Mononuclear cell (primary cell): ENCODE data around the gene SRPK2. TPM values are rescaled to one million over a fixed set of nuclear protein-coding genes. Genes with fewer than 3 reads are reported as not detected.

Experiments used
- H3K27me3 ChIP-seq: 2 replicates; pipeline ENCODE4 v1.6.0; 2011; ENCODE audit warnings: low read length, control low read depth; ENCODE audit not compliant: insufficient read depth
- H3K4me1 ChIP-seq: 2 replicates; pipeline ENCODE4 v1.5.1; 2011; ENCODE audit warnings: mild to moderate bottlenecking, low read length, control low read depth; ENCODE audit not compliant: insufficient read depth
- H3K4me3 ChIP-seq: 2 replicates; pipeline ENCODE4 v1.5.1; 2011; ENCODE audit warnings: mild to moderate bottlenecking, low read length, moderate library complexity
- H3K9me3 ChIP-seq: 2 replicates; pipeline ENCODE4 v1.5.1; 2011; ENCODE audit warnings: low read depth, mild to moderate bottlenecking, control low read depth, low read length
- total RNA-seq: library from RNA; depleted of rRNA; stranded (reverse); fragments of >200 nt; gene quantifications from one replicate; pipeline ENCODE4 v1.2.3, GENCODE V29; 2012

Gene SRPK2
- total RNA-seq, 1 donor: 41.9 TPM

DNA sequence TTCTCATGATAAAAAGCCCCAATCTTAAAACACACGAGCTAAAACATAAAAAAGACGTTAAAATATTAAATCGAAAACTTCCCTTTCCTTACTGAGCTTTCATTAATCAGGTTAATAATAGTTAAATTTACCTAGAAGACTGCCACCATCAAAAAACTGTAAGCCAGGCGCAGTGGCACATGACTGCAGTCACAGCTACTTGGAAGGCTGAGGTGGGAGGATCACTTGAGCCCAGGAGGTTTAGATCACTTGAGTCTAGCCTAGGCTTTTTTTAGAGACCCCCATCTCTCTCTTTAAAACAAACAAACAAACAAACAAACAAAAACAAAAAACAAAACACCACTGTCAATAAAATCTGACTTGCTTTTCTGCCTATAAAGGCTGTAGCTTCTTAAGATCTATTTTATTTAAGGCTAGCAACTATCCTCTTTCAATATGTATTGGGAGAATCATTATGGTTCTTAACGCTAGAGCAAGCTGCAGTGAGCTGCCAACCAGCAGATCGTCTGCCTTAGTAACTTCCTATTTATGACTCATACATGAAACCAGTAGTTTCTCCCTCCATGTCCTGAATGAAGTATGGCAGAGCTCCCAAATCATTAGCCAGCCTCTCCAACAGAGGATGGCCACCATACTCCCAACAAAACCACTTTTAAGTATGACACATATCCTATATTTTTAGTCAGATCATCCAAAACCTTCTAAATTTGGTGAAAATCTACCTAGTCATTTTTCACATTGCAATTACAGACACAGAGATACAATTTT is 163.7 kb downstream of the SRPK2 start:
- Histone ChIP-seq H3K4me3 (no peak overlapping the region), H3K9me3 (no peaks in the 10 kb centered on the region), H3K27me3 (no peaks in the 10 kb centered on the region)

DNA sequence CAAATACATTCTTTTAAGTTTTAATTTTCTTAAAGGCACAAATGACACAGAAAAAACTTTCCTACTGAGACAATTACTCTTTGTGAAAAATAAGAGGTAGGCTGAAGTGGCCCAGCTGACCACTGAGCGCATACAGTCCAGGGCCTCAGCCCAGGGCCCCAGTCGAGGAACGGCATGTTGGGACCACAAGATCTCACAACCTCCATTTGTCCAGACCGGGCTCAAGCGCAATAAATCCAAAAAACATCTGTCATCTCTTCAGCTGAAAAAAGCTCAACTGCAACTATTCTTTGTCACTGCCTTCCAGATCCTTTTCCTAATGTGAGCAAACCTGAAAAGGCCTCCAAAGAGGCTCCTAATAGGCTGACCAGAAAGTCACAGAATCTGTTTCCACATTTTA is 165.8 kb downstream of the SRPK2 start:
- Histone ChIP-seq H3K4me1 (peaks cover 13% of the 10 kb centered on the region), H3K27me3 (no peaks in the 10 kb centered on the region), H3K9me3 (no peaks in the 10 kb centered on the region), H3K4me3 (no peak overlapping the region)

More for the DNA sequence above, 163.7 kb downstream of the SRPK2 start:
- peaks cover 13% of the 10 kb centered on the region for H3K4me1 ChIP-seq

DNA sequence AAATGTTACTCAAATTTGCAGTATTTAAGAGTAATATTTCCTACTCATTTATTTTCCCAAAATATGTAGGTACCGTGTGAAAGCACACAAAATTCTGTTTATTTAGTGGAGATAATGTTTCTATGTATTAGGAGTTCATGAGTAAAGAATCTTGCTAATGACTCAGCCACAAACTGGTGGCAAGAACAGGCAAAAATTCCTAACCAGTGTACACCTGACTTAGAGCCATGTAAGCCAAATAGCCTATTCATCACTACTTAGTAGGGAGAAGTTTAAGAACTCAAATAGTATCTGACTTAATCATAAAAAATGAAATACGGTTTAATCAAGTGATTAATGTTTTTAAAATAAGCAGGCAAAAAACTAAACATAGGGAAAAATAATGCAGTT is 169.0 kb downstream of the SRPK2 start:
- peaks cover 15% of the 10 kb centered on the region for H3K4me1 ChIP-seq

DNA sequence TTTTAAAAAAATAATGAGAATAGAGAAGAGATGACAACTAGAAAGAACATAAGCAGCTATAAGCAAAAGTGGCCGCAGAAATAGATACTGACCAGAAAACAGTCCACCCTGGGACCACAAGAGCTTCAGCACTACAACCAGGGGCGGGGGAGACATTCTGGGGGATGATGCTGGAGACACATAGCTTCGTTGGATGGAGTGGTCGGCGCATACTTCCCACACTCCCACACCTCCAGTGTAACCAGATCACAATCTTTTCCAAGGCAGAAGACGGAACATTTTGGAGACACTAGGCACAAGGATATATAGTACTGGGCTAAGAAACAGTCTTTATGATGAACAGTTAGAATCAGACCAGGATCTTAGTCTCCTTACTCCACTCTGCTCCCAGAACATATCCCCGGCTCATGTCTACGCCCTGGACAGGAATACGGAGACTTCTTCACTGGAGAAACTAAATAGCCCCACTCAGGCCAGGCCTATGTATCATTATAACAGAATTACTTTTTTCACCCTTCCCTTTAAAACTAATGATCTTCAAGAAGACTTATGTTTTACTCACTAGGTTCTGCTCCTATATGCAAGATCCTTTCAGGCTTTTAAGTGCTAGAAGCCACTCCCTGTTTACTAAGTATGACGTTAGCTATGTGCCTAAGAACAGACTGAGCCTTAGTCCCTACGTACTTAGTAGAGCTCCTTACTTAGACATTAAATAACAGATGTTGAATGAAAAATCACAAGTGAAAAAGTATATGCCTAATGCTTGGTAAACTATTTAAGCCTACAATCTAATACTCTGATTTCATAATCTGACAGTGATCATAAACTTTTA is 169.6 kb downstream of the SRPK2 start:
- Histone ChIP-seq H3K4me1 (peaks cover 20% of the 10 kb centered on the region), H3K4me3 (no peak overlapping the region), H3K9me3 (no peaks in the 10 kb centered on the region), H3K27me3 (no peaks in the 10 kb centered on the region)

More for the DNA sequence above, 169.0 kb downstream of the SRPK2 start:
- no peak overlapping the region for H3K4me3 ChIP-seq
- H3K9me3 ChIP-seq: no peaks in the 10 kb centered on the region
- no peaks in the 10 kb centered on the region for H3K27me3 ChIP-seq

DNA sequence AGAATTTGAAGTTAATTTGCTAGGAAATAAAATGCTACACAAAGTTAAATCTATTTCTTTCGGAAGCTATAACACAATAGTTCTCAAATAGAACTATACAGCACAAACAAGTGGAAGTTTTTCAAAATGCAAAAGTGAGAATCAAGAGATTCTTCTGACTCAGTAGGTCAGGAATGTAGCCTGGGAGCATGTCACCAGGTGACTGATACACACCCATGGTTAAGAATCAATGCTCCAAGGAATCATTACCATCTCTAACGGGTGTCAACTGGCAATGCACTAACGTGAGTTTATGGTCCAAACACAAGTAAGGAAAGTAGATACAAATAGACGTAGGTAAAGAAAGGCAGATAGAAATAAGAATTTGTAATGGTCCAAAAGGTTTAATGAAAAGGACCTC is 170.5 kb downstream of the SRPK2 start:
- Histone ChIP-seq H3K4me3 (no peak overlapping the region), H3K9me3 (no peaks in the 10 kb centered on the region), H3K27me3 (no peaks in the 10 kb centered on the region), H3K4me1 (peaks cover 24% of the 10 kb centered on the region)

DNA sequence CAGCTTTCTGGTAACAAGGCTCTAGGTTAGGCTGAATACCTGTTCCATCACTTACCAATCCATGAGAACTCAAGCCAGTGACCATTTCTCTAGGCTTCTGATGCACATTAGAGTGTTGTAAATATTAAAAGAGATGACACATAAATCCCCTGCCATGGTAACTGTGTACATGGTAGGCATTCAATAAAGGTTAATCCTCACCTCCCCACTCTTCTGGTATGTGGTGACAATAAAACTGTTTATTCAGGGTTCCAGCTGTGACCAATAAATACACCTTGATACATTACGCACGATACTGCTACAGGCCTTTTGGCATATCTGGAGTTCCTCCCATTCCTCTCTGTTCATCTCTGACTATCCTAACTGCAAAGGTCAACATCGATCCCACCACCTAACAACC is 171.9 kb downstream of the SRPK2 start:
- Histone ChIP-seq H3K9me3 (no peaks in the 10 kb centered on the region), H3K4me3 (no peak overlapping the region), H3K27me3 (no peaks in the 10 kb centered on the region), H3K4me1 (peaks cover 33% of the 10 kb centered on the region)

DNA sequence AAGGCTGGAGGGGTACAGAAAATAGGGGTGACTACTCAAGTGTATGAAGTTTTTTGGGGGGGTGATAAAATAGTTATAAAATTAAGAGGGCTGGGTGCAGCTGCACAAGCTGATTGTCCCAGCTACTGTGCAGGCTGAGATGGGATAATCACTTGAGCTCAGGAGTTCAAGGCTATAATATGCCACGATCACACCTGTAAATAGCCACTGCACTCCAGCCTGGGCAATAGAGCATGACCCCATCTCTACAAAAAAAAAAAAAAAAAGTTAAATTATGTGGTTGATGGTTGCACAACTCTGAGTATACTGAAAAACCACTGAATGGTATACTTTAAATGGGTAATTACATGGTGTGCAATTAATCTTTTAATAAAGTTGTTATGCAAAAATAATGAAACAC is 172.9 kb downstream of the SRPK2 start:
- Histone ChIP-seq H3K4me1 (peaks cover 42% of the 10 kb centered on the region), H3K4me3 (no peak overlapping the region), H3K9me3 (no peaks in the 10 kb centered on the region), H3K27me3 (no peaks in the 10 kb centered on the region)

DNA sequence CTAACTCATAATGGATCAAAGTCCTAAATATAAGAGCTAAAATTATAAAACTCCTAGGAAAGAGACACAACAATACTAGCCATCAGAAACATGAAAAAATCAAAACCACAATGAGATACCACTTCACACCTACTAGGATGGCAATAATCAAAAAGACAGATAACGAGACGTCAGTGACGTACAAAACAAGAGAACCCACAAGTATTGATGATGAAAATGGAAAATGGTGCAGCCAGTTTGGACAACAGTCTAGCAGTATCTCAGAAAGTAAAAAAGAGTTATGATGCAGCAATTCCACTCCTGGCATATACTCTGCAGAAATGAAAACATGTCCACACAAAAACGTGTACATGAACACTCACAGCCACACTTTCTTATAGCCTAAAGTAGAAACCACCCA is 173.5 kb downstream of the SRPK2 start:
- H3K4me3 ChIP-seq: no peak overlapping the region
- H3K4me1 ChIP-seq: peaks cover 49% of the 10 kb centered on the region
- H3K27me3 ChIP-seq: no peaks in the 10 kb centered on the region
- H3K9me3 ChIP-seq: no peaks in the 10 kb centered on the region

DNA sequence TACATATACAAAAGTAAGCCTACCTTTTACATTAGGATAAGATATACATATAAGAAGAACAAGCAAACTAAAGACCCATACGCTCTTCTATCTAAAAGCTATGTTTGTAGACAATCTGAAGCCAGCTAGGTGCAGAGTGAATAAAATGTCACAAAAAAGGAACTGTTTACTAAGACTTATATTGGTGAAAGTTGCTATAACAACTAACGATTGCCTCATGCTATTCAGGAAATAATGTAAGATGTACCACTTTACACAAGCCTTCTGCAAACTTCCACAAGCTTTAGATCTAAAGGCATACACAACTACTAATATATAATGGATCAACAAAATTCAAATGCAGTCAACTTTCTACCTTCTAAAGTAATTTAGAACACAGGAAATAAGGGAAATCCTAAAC is 175.1 kb downstream of the SRPK2 start:
- H3K4me1 ChIP-seq: peaks cover 59% of the 10 kb centered on the region
- H3K4me3 ChIP-seq: no peak overlapping the region
- H3K9me3 ChIP-seq: no peaks in the 10 kb centered on the region
- H3K27me3 ChIP-seq: no peaks in the 10 kb centered on the region

DNA sequence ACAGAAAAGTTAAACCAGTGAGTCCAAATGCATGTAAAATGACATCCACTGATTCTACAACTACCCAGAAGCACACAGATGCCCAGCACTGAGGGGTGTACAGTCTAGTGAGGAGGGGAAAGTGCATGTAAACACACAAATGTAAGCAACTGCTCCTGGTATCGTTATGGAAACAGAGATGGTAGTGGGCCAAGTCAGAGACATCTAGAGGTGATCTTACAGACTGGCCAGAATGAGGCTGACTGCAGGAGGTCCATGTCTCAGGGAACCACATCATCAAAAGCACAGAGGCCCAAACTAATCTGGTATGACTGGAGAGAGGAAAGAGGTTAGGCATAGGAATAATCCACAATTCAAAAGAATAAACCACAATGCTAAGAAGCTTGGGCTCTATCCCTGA is 176.5 kb downstream of the SRPK2 start:
- no peaks in the 10 kb centered on the region for H3K27me3 ChIP-seq
- H3K4me1 ChIP-seq: peaks cover 59% of the 10 kb centered on the region
- H3K4me3 ChIP-seq: no peak overlapping the region
- H3K9me3 ChIP-seq: no peaks in the 10 kb centered on the region

DNA sequence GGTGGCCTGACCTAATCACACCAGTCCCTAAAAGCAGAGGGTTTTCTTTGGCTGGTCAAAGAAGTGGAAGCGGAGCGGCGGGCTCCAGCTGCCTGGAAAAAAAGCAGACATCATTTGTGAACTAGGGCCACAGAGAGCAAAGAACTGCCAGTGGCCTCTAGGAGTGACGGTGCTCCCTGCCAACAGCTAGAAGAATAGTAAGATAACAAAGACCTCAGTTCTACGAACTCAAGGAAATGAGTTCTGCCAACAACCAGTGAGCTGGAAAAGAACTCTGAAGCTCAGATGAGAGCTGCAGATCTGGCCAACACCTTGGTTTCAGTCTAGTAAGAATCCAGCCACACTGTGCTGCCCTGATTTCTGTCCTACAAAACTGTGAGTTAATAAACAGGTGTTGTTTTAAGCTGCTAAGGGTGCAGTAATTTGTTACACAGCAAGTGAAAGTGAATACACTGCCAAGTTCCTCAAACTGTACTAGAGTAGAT is 178.0 kb downstream of the SRPK2 start:
- H3K4me3 ChIP-seq: no peak overlapping the region
- H3K27me3 ChIP-seq: no peaks in the 10 kb centered on the region
- H3K9me3 ChIP-seq: no peaks in the 10 kb centered on the region
- peaks cover 70% of the 10 kb centered on the region for H3K4me1 ChIP-seq

DNA sequence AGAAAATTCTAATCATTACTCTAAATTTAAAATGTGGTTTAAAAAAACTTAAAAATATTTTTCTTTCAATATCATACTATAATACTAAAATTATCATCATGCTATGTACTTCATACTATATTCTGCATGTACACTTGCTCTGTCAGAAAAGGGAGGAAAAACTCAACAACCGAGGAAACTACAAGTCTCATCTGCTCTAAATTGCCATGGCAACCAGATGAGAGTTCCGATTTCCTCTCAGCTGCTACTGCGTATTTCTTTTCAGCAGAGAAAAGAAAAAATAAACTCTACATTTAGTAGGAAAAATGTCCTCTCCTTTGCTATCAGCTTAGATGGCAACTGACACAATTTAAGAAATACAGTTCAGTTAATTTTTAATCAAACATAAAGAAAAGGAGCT is 178.9 kb downstream of the SRPK2 start:
- H3K9me3 ChIP-seq: no peaks in the 10 kb centered on the region
- H3K4me1 ChIP-seq: peaks cover 73% of the 10 kb centered on the region
- H3K4me3 ChIP-seq: no peak overlapping the region
- H3K27me3 ChIP-seq: no peaks in the 10 kb centered on the region

DNA sequence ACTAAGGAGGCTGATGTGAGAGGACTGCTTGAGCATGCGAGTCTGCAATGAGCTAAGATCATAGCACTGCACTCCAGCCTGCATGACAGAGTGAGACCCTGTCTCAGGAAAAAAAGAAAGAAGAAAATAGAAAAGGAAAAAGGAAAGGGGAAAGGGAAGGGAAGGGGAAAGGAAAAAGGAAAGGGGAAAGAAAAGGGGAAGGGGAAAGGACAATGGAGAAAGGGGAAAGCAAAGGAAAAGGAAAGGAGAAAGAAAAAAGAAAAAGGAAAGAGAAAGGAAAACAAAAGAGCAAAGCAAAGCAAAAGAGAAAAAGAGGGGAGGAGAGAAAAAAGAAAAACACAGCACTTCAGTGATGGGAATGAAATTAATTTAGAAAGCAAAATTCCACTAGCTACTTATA is 179.3 kb downstream of the SRPK2 start:
- Histone ChIP-seq H3K9me3 (no peaks in the 10 kb centered on the region), H3K4me3 (no peak overlapping the region), H3K27me3 (no peaks in the 10 kb centered on the region), H3K4me1 (peaks cover 73% of the 10 kb centered on the region)

DNA sequence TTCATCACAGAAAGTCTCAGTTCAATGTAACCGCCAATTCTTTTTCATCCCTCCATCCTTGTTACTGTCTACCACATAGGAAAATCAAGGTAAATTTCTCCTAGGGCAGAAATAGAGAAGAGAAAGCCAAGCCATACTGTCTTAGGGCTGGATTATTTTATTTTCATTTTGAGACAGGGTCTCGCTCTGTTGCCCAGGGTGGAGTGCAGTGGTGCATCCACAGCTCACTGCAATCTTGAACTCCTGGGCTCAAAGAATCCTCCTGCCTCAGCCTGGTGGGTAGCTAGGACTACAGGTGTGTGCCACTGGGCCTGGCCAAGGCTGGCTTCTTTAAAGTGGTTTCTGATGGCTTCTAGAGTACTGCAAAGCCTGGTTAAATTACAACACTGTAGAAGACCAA is 181.7 kb downstream of the SRPK2 start:
- H3K9me3 ChIP-seq: no peaks in the 10 kb centered on the region
- H3K4me1 ChIP-seq: peaks cover 54% of the 10 kb centered on the region
- no peak overlapping the region for H3K4me3 ChIP-seq
- H3K27me3 ChIP-seq: no peaks in the 10 kb centered on the region

DNA sequence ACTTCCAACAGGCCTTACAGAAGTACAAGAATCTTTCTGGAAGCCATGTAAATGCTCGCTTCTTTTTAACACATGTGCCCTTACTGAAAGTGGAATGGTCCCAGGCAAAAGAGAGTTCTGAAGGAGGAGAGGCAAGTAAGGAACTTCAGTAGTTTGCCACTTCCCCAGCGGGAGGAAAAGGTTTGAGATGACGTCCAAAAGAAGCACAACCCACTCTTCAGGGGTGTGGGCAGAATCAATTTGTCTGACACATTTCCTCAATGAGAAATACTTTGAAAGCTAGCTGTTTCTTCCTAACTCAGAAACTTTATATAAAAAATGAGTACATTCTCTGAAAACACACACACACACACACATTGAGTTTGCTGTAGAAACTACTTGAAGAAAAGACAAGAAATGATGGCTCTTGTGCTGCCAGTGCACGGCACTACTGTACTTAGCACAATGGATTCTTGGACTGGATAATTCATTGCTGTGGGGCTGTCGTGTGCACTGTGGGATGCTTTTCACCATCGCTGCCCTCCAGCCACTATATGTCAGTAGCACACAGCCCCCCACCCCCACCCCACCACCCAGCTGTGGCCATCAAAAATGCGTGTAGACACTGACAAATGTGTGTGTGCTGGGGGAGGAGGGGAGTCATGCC is 183.0 kb downstream of the SRPK2 start:
- Histone ChIP-seq H3K4me3 (no peak overlapping the region), H3K9me3 (no peaks in the 10 kb centered on the region), H3K4me1 (peaks cover 43% of the 10 kb centered on the region), H3K27me3 (no peaks in the 10 kb centered on the region)
